ELF-1 (cell line): ENCODE results near the gene SLC37A2.

Experiments used
- DNase-seq: peaks from one replicate; pipeline ENCODE4 v3.0.0-alpha.2; 2016; ENCODE audit warnings: low read depth, low spot score

Gene SLC37A2

GRCh38 chr11:125108469-125108868 lies 45.4 kb downstream of the SLC37A2 start:
- no peak for DNase-seq

- DNase-seq, result no peak
These were observed 47.4 kb downstream of the SLC37A2 start for GRCh38 chr11:125110506-125110905.

GRCh38 chr11:125111001-125111342 lies 47.9 kb downstream of the SLC37A2 start:
- no peak for DNase-seq

GRCh38 chr11:125111343-125112207 lies 48.5 kb downstream of the SLC37A2 start, which contains the start of gene TMEM218:
TSS of gene TMEM218 (minus strand) at chr11:125111626. CDS start at chr11:125102241, 9,385 bp downstream.
- DNase-seq, result peak; percentile 100

- DNase-seq, result no peak
These were observed 49.1 kb downstream of the SLC37A2 start for GRCh38 chr11:125112208-125112604.

- peak; percentile 34 for DNase-seq
These were observed 51.4 kb downstream of the SLC37A2 start for GRCh38 chr11:125114518-125114917.

- DNase-seq, result no peak
These were observed 54.3 kb downstream of the SLC37A2 start for GRCh38 chr11:125117429-125117828.

GRCh38 chr11:125123194-125123946 lies 60.3 kb downstream of the SLC37A2 start:
- no peak for DNase-seq

- DNase-seq, result peak; percentile 67
These were observed 61.0 kb downstream of the SLC37A2 start for GRCh38 chr11:125123947-125124617.

GRCh38 chr11:125124618-125124992 lies 61.5 kb downstream of the SLC37A2 start:
- DNase-seq, result no peak

- no peak for DNase-seq
These were observed 65.3 kb downstream of the SLC37A2 start for GRCh38 chr11:125128450-125128849.

GRCh38 chr11:125129316-125129993 lies 66.3 kb downstream of the SLC37A2 start:
- no peak for DNase-seq

- no peak for DNase-seq
These were observed 69.0 kb downstream of the SLC37A2 start for GRCh38 chr11:125132071-125132470.

- no peak for DNase-seq
These were observed 69.5 kb downstream of the SLC37A2 start for GRCh38 chr11:125132596-125132995.

GRCh38 chr11:125136001-125136400 lies 72.9 kb downstream of the SLC37A2 start:
- DNase-seq, result no peak

GRCh38 chr11:125138966-125139365 lies 75.9 kb downstream of the SLC37A2 start:
- no peak for DNase-seq

GRCh38 chr11:125139778-125140177 lies 76.7 kb downstream of the SLC37A2 start:
- DNase-seq, result no peak
